Heart left ventricle (tissue), 16 donors: ENCODE results near the gene SLFNL1. TPM values are rescaled to one million over a fixed set of nuclear protein-coding genes. Genes with fewer than 3 reads are reported as not detected.

Experiments
- ATAC-seq, 4 donors: fragments of 200-7000 bp; cut with Tn5 transposase; one replicate each; pipeline ENCODE4 v1.9.1; 2020 to 2022; ENCODE audit warnings: moderate library complexity in 4 of 4, mild to moderate bottlenecking in 3 of 4, moderate number of reproducible peaks in 1 of 4
- DNase-seq, 5 donors: peaks; one replicate each; pipeline ENCODE4 v3.0.0-alpha.2; 2020
- H3K27ac ChIP-seq, 12 donors: fragments of 200-600 bp; sonication (generic) in 4 of 12; one replicate each; pipeline versions ENCODE4 v1.5.0 to v1.8.0; 2016 to 2022; ENCODE audit warnings: mild to moderate bottlenecking in 2 of 12
- H3K27me3 ChIP-seq, 9 donors: fragments of 200-600 bp; sonication (generic) in 2 of 9; one replicate each; pipeline versions ENCODE4 v1.5.1 to v1.8.0; 2016 to 2022; ENCODE audit warnings: mild to moderate bottlenecking in 3 of 9
- H3K36me3 ChIP-seq, 9 donors: fragments of 200-600 bp; sonication (generic) in 2 of 9; one replicate each; pipeline versions ENCODE4 v1.5.0 to v1.8.0; 2018 to 2022; ENCODE audit warnings: mild to moderate bottlenecking in 2 of 9
- H3K4me1 ChIP-seq, 12 donors: fragments of 200-600 bp; sonication (generic) in 4 of 12; one replicate each; pipeline versions ENCODE4 v1.5.0 to v1.8.0; 2016 to 2022; ENCODE audit warnings: mild to moderate bottlenecking in 3 of 12
- H3K4me3 ChIP-seq, 12 donors: fragments of 200-600 bp; sonication (generic) in 4 of 12; one replicate each; pipeline versions ENCODE4 v1.5.0 to v1.8.0; 2017 to 2022; ENCODE audit warnings: mild to moderate bottlenecking in 9 of 12, moderate library complexity in 4 of 12
- H3K9me3 ChIP-seq, 12 donors: fragments of 200-600 bp; sonication (generic) in 4 of 12; one replicate each; pipeline versions ENCODE4 v1.5.0 to v1.8.0; 2016 to 2022; ENCODE audit warnings: mild to moderate bottlenecking in 1 of 12
- CTCF ChIP-seq, 12 donors: fragments of 200-600 bp; sonication (generic) in 4 of 12; IDR thresholded peaks; one replicate each; pipeline versions ENCODE4 v1.5.0 to v1.8.0; 2018 to 2022; ENCODE audit warnings: antibody characterized with exemption in 12 of 12, mild to moderate bottlenecking in 5 of 12
- POLR2A ChIP-seq, 2 donors: fragments of 450-650 bp; IDR thresholded peaks; one replicate each; pipeline ENCODE4 v1.6.1; 2017; ENCODE audit warnings: antibody characterized with exemption in 2 of 2, mild to moderate bottlenecking in 2 of 2, moderate library complexity in 2 of 2
- WGBS, 4 donors: extraction: QIAGEN DNeasy Blood & Tissue Kit in 2 of 4; methylation state at CpG; one replicate each; pipeline versions ENCODE4 v1.1.5 to v1.1.7; 2013 to 2018; 5-methylcytosine and 5-hydroxymethylcytosine counted together
- intact Hi-C, 10 donors: fragments of 100-400 bp; cut with DNase I; formaldehyde crosslinking; loops; one replicate each; pipeline versions ENCODE4 v1.11.1 to v1.14.2; 2022
- polyA plus RNA-seq, 2 donors: library from polyadenylated mRNA; stranded (reverse); fragments of 200-250 nt; gene quantifications; one replicate each; pipeline ENCODE4 v1.2.3, GENCODE V29; 2013
- total RNA-seq, 9 donors: library from RNA; depleted of rRNA in 2 of 9; stranded (reverse); fragments of >200 nt in 2 of 9; fragmentation: NEBNext Ultra II Directional in 3 of 9; extraction: Animal tissue kit (Norgen Biotek cat#: 25700) in 3 of 9; gene quantifications; one replicate each; pipeline versions ENCODE4 v1.1.0 to v1.2.4, GENCODE V29; 2016 to 2023
- donor health status: ischemic (EF 13 %, LVEDD 7.1; RV severe dilation, severe dysfunction).
- donor health status: healthy with polysubstance abuse.
- donor health status: DM: no; HTN: yes; CAD: no.
- donor health status: DM: no; HTN: no; CAD: no.
- donor health status: ischemic (EF 25% LVEDD 6.9; RV normal size, moderate dysfunction).
- donor health status: ischemic (EF 25% LVEDD 5.7; RV mildly dilated, moderate dysfunction).
- donor health status: healthy.
- donor health status: DM: yes; HTN: yes; CAD: no.
- donor health status: ischemic (EF 35%, LVEDD 5.7; RV mildly dilated, moderate dysfunction).
- donor health status: nonischemic (EF 11% LVEDD 7.7; RV severe dilation, severe dysfunction).
- donor health status: DM: yes; HTN: yes; CAD: no.
- donor health status: PGD.
- donor health status: ischemic (EF 29% LVEDD 5.4; RV normal size, mild dysfunction).
- donor health status: nonischemic (EF 23%, LVEDD 6.1; RV moderate dilation, normal function).

The SLFNL1 gene
- total and polyA plus RNA-seq, 11 donors, result 0.08 to 0.25 (median 0.12) TPM; not detected in 2

GRCh38 chr1:41020109-41020576, 1.4 kb downstream of the SLFNL1 start:
- peak in 1 of 4 donors; percentile 3 for ATAC-seq
- no peak for TF ChIP-seq POLR2A (IDR thresholded peaks at IDR 0.05)
- TF ChIP-seq CTCF (IDR thresholded peaks at IDR 0.05), result no peak
- no peak overlapping the region for H3K27ac ChIP-seq
- H3K27me3 ChIP-seq, result no peaks in the 10 kb centered on the region
- DNase-seq, result no peak
- no peaks in the 10 kb centered on the region for H3K9me3 ChIP-seq
- intact Hi-C loops, result loop anchor here in 1 of 10 donors (10.0 kb wide), 1 partner anchor 225 kb away; the partner anchor contains the start of gene SCMH1
- no peak overlapping the region for H3K4me3 ChIP-seq
- WGBS, 4 donors, result 95 to 96% (median 96%) methylated on average over 16 to 17 of the region's 17 CpGs
- peaks cover 0 to 25% (median 19%) of the 10 kb centered on the region in 12 donors for H3K4me1 ChIP-seq
- peaks cover 0 to 21% (median 7%) of the 10 kb centered on the region in 9 donors for H3K36me3 ChIP-seq

- WGBS, 4 donors, result 43 to 59% (median 54%) methylated on average over 2 of the region's 2 CpGs
Measured at GRCh38 chr1:41019353-41019745, 2.2 kb downstream of the SLFNL1 start.

GRCh38 chr1:41018018-41018410, 3.5 kb downstream of the SLFNL1 start:
- H3K9me3 ChIP-seq, result no peaks in the 10 kb centered on the region
- ATAC-seq (no peak), DNase-seq (no peak)
- no peaks in the 10 kb centered on the region for H3K27me3 ChIP-seq
- TF ChIP-seq POLR2A (IDR thresholded peaks at IDR 0.05) (no peak), CTCF (IDR thresholded peaks at IDR 0.05) (no peak)
- no peak overlapping the region for H3K27ac ChIP-seq
- WGBS, 4 donors, result 93 to 97% (median 95%) methylated on average over 4 to 8 of the region's 8 CpGs
- H3K4me1 ChIP-seq, result peaks cover 0 to 46% (median 29%) of the 10 kb centered on the region in 12 donors
- peaks cover 0 to 24% (median 0%) of the 10 kb centered on the region in 9 donors for H3K36me3 ChIP-seq
- intact Hi-C loops, result no loop called here
- no peak overlapping the region for H3K4me3 ChIP-seq

More at GRCh38 chr1:41019353-41019745, 2.2 kb downstream of the SLFNL1 start:
- Histone ChIP-seq H3K9me3 (no peaks in the 10 kb centered on the region), H3K4me1 (peaks cover 0 to 33% (median 24%) of the 10 kb centered on the region in 12 donors), H3K27ac (no peak overlapping the region), H3K36me3 (peaks cover 0 to 21% (median 1%) of the 10 kb centered on the region in 9 donors), H3K27me3 (no peaks in the 10 kb centered on the region), H3K4me3 (no peak overlapping the region)
- intact Hi-C loops, result no loop called here
- TF ChIP-seq POLR2A (IDR thresholded peaks at IDR 0.05) (no peak), CTCF (IDR thresholded peaks at IDR 0.05) (no peak)
- DNase-seq (no peak), ATAC-seq (no peak)

- whole genome bisulfite sequencing, 4 donors, result 96 to 98% (median 96%) methylated on average over 30 to 44 of the region's 44 CpGs
- Histone ChIP-seq H3K36me3 (peaks cover 0 to 30% (median 2%) of the 10 kb centered on the region in 9 donors), H3K9me3 (no peaks in the 10 kb centered on the region), H3K4me1 (peaks cover 0 to 49% (median 31%) of the 10 kb centered on the region in 12 donors), H3K27ac (no peak overlapping the region), H3K4me3 (no peak overlapping the region), H3K27me3 (no peaks in the 10 kb centered on the region)
- intact Hi-C loops, result no loop called here
- ATAC-seq (no peak), DNase-seq (no peak)
- TF ChIP-seq CTCF (IDR thresholded peaks at IDR 0.05), result no peak
- no peak for TF ChIP-seq POLR2A (IDR thresholded peaks at IDR 0.05)
Measured at GRCh38 chr1:41017141-41018017, 4.1 kb downstream of the SLFNL1 start.
